GM12864 (cell line): ENCODE data around the gene OPCML.

Source experiments
- DNase-seq: peaks from one replicate; pipeline ENCODE4 v3.0.0-alpha.2; 2011; ENCODE audit warnings: low read depth
- H3K4me3 ChIP-seq: 2 replicates; pipeline ENCODE4 v1.5.1; 2011; ENCODE audit warnings: mild to moderate bottlenecking, low read depth, low read length, control low read depth
- TF ChIP-seq, protein P1 (sequence below): IDR thresholded peaks from 2 replicates; pipeline ENCODE4 v1.5.1; 2011; ENCODE audit warnings: low read depth, mild to moderate bottlenecking, moderate library complexity, low read length, control low read depth, inconsistent platforms; ENCODE audit errors: missing control alignments

Gene OPCML

DNA sequence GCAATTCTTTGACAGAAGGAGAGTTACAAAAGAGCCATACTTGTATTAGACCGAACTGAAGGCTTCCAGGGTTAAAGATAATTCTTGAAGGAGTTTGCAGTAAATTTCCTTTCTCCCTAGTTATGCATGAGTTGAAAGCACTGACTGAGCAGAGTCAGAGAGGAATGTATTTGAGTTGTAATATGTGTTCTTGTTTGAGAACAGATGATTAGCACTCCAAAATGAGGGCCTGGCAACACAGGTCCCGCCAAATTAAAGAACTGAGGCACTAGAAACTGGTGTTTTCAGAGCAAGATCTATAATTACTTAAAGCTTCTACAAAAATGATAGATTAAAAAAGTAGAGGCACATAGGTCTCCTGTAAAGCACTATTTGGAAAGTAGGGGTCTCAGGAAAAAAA lies 970.4 kb downstream of the OPCML start:
- TF ChIP-seq, protein P1, sequence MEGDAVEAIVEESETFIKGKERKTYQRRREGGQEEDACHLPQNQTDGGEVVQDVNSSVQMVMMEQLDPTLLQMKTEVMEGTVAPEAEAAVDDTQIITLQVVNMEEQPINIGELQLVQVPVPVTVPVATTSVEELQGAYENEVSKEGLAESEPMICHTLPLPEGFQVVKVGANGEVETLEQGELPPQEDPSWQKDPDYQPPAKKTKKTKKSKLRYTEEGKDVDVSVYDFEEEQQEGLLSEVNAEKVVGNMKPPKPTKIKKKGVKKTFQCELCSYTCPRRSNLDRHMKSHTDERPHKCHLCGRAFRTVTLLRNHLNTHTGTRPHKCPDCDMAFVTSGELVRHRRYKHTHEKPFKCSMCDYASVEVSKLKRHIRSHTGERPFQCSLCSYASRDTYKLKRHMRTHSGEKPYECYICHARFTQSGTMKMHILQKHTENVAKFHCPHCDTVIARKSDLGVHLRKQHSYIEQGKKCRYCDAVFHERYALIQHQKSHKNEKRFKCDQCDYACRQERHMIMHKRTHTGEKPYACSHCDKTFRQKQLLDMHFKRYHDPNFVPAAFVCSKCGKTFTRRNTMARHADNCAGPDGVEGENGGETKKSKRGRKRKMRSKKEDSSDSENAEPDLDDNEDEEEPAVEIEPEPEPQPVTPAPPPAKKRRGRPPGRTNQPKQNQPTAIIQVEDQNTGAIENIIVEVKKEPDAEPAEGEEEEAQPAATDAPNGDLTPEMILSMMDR: no peak
- DNase-seq: no peak
- H3K4me3 ChIP-seq: no peak overlapping the region

DNA sequence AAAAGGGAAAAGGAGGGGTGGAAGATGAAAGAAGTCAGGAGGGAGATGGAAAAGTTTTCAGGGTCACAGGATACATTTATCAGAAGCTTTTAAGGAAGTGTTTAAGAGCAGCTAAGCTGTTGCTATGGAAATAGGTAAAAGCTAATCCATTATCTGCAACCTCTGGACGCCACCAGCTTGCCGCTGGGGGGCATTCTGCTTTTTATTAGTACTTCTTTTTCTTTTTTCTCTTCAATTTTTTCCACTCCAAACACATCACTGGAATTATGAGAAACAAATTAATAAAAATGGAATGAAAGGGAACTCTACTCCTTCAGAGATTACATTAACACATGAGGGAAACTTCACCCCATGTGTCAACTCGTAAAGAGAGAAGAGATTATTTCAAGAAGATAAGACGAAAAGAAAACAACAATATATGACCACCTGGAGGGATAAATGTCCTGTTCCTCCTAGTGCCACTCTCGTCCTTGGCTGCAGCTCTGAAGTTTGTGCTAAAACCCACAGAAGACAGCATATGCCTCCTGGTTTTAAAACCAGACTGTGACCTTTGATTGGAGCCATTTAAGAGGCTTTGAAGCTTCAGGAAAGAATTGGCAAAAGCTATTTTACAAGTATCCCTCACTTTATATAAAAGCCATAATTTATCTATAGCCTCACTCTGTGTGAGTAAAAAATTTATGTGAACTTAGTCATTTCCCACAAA lies 972.8 kb downstream of the OPCML start:
- DNase-seq: no peak
- H3K4me3 ChIP-seq: no peak overlapping the region
- TF ChIP-seq, protein P1: no peak

DNA sequence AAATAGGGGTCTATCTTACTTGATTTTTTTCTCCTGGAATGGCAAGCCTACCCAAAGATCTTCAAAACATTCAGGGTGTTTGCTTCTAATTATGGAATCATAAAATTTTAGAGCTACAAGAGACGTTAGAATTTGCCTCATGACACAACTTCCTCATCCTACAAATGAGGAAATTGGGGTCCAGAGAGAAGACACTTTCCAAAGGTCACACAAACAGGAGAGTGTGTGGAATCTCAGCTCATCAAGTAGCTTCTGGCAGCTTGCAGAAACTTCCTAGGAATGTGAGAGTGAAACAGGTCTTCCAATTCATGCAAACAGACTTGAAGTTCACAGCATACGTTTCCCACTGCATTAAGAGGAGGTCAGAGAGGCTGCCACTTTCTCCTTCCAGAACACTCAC lies 976.0 kb downstream of the OPCML start:
- H3K4me3 ChIP-seq: no peak overlapping the region
- DNase-seq: no peak
- TF ChIP-seq, protein P1: no peak

DNA sequence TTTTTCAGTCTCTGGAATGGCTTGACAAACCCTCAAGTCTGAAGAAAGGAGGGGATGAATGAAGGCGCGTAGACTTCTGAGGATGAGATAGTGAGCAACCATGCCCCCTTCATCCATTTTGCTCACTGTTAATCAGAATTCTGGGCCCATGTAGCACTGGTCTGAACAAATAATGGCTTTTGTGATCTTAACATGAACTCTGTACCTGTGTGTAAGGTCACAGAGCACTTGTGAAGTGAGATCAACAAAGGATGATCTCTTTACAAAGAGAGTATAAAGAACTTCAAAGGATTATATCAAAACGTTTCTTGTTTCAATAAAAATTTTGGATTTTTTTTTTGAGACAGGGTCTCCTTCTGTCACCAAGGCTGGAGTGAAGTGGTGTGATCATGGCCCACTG lies 976.7 kb downstream of the OPCML start:
- H3K4me3 ChIP-seq: no peak overlapping the region
- TF ChIP-seq, protein P1: no peak
- no peak for DNase-seq

DNA sequence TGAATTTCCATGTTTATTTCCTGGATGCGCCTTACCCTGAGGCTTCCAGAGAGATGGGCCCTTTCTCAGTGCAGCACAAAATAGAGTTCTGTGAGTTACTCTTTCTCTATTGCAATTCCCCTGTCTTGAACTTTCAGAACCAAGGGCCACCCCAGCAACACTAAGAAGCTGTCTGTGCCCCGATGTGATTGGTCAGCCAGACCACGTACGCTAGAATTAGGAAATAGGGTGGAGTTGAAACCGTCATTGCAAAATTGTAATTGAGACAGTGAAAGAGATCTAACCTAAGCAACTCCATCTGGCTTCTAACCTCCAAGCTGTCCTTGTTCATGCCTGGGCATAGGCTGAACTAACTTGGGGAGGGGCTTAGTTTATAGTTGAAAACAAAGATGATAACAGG lies 981.3 kb downstream of the OPCML start:
- H3K4me3 ChIP-seq: no peak overlapping the region
- TF ChIP-seq, protein P1: no peak
- no peak for DNase-seq

DNA sequence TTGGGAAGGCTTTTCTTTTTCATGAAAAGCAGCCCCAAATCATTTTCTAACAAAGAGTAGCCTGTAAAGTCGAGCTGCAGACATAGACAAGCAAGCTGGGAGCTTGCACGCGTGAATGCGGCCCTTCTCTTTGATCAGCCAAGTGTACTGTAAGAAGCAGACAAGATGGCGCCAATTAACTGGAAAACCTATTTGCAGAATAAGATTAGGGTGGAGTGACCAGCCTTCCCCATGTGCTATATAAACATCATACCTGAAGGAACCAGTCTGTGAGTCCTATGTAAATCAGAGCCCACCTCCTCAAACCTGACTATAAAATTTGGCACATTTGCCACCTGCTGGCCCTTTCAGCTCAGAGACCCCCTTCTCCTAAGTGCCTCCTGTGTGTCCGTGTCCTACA lies 982.7 kb downstream of the OPCML start:
- no peak overlapping the region for H3K4me3 ChIP-seq
- TF ChIP-seq, protein P1: no peak
- DNase-seq: no peak

DNA sequence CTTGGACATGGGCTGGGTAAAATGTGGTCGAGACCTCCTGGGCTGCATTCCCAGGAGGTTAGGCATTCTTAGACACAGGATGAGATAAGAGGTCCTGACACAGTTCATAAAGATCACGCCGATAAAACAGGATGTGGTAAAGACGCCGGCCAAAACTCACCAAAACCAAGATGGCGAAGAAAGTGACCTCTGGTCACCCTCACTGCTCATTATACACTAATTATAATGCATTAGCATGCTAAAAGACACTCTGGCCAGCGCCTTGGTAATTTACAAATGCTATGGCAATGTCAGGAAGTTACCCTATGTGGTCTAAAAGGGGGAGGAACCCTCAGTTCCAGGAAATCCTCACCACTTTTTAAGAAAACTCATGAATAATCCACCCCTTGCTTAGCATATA lies 983.3 kb downstream of the OPCML start:
- no peak for DNase-seq

More for the DNA sequence above, 983.3 kb downstream of the OPCML start:
- H3K4me3 ChIP-seq: no peak overlapping the region
- TF ChIP-seq, protein P1: no peak
